ENCODE data around the gene TMEM101. TPM values are rescaled to one million over a fixed set of nuclear protein-coding genes. Genes with fewer than 3 reads are reported as not detected.

Gene TMEM101
- total RNA-seq, result 60.3 and 125 TPM in 2 replicates

GRCh38 chr17:44014437-44015172 is at the start of gene TMEM101:
TMEM101 (minus strand) TSS chr17:44014963; CDS start chr17:44014952, 11 bp downstream.

GRCh38 chr17:44004077-44004760 is 10.5 kb downstream of the TMEM101 start, which contains the start of gene NAGS:
NAGS (plus strand) TSS chr17:44004622; CDS start chr17:44004664, 42 bp downstream.

Small RNA genes lying within 50 kb of the gene (small RNA-seq; reads per million reads assigned to genes)
- gene RF00012, result 0.23 reads per million

Other genes with a start within 250 kb of the TMEM101 start
- gene DUSP3, start 236.0 kb downstream of the TMEM101 start, total RNA-seq, result 38.5 and 58.7 TPM in 2 replicates
- not detected in 2 replicates for gene CFAP97D1, start 234.5 kb downstream of the TMEM101 start, total RNA-seq
- gene MPP3, start 181.8 kb downstream of the TMEM101 start, total RNA-seq, result 10.6 and 11.4 TPM in 2 replicates
- gene CD300LG, start 167.8 kb downstream of the TMEM101 start, total RNA-seq, result not detected in 2 replicates
- gene MPP2, start 107.4 kb downstream of the TMEM101 start, total RNA-seq, result 0.43 and 0.79 TPM in 2 replicates
- gene PPY, start 72.5 kb downstream of the TMEM101 start, total RNA-seq, result not detected in 2 replicates
- not detected in 2 replicates for gene PYY, start 61.0 kb downstream of the TMEM101 start, total RNA-seq
- gene NAGS, start 10.3 kb downstream of the TMEM101 start, total RNA-seq, result 2.4 and 2.5 TPM in 2 replicates
- 20.8 and 50.0 TPM in 2 replicates for gene LSM12, start 51.7 kb upstream of the TMEM101 start, total RNA-seq
- gene G6PC3, start 55.8 kb upstream of the TMEM101 start, total RNA-seq, result 11.8 and 24.2 TPM in 2 replicates
- 27.3 and 35.7 TPM in 2 replicates for gene HDAC5, start 108.7 kb upstream of the TMEM101 start, total RNA-seq
- 1.5 and 1.6 TPM in 2 replicates for gene HROB, start 127.0 kb upstream of the TMEM101 start, total RNA-seq
- gene ASB16, start 155.7 kb upstream of the TMEM101 start, total RNA-seq, result 0.11 TPM in 1 of 2 replicates, not detected in the other
- gene TMUB2, start 172.0 kb upstream of the TMEM101 start, total RNA-seq, result 34.3 and 44.4 TPM in 2 replicates
- 56.1 and 60.1 TPM in 2 replicates for gene ATXN7L3, start 184.9 kb upstream of the TMEM101 start, total RNA-seq
- gene UBTF, start 204.7 kb upstream of the TMEM101 start, total RNA-seq, result 43.8 and 90.3 TPM in 2 replicates

All from placental epithelial cell (primary cell).